Lower leg skin (tissue), 3 donors: ENCODE data around the gene CAPN5.

Experiments
- CTCF ChIP-seq, 3 donors: fragments of 450-650 bp; IDR thresholded peaks; one replicate each; pipeline ENCODE4 v1.5.1; 2016; ENCODE audit warnings: antibody characterized with exemption in 3 of 3, mild to moderate bottlenecking in 3 of 3, moderate library complexity in 2 of 3
- POLR2A ChIP-seq, 2 donors: fragments of 450-650 bp; IDR thresholded peaks; one replicate each; pipeline ENCODE4 v1.6.1; 2016 to 2017; ENCODE audit warnings: antibody characterized with exemption in 2 of 2, mild to moderate bottlenecking in 1 of 2, moderate library complexity in 1 of 2

- TF ChIP-seq CTCF (IDR thresholded peaks at IDR 0.05), result no peak
- no peak for TF ChIP-seq POLR2A (IDR thresholded peaks at IDR 0.05)
Observed at GRCh38 chr11:77024745-77025144, 42.0 kb upstream of the CAPN5 start.
